B cell (primary cell): ENCODE data around the gene DUSP7.

Source experiments
- EZH2 ChIP-seq: IDR thresholded peaks from 2 replicates; pipeline ENCODE4 v1.6.1; 2012; ENCODE audit warnings: borderline replicate concordance, low read depth, mild to moderate bottlenecking, moderate library complexity, low read length; ENCODE audit not compliant: insufficient read depth, poor library complexity, severe bottlenecking
- TF ChIP-seq, protein P1 (sequence below): fragments of 200-600 bp; IDR thresholded peaks from one replicate; pipeline ENCODE4 v1.8.0; 2022; ENCODE audit warnings: antibody characterized with exemption, mild to moderate bottlenecking

DNA sequence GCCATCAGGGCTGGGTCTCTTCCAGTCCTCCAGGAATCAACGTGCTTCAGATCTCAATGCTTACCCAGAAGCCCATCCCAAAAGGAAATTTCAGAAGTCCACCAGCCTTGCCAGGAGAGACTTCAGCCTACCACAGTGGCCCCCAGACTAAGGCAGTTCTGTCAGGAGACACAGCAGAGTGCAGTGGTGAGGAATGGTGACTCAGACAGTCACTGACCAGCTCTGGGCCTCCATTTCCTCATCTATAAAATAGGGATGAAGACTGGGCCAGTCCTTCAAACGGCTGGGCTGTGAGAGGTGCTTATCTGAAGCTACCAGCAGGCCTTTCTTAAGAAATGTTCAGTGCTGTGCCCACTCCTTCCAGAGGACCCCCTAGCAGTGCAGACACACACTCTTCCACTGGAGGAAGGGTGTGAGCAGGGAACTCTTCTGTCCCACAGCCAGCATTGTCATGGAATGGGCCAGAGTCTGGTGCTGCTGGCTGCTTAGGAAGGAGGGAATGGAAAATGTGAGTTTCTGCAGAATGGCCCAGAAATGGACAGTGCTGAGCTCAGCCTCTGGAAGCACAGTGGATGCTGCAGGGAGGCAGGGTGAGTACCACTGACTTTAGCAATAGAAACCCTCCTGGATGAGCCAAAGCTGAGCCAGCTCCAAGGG is 41.6 kb upstream of the DUSP7 start:
- TF ChIP-seq EZH2, result no peak
- TF ChIP-seq, protein P1, sequence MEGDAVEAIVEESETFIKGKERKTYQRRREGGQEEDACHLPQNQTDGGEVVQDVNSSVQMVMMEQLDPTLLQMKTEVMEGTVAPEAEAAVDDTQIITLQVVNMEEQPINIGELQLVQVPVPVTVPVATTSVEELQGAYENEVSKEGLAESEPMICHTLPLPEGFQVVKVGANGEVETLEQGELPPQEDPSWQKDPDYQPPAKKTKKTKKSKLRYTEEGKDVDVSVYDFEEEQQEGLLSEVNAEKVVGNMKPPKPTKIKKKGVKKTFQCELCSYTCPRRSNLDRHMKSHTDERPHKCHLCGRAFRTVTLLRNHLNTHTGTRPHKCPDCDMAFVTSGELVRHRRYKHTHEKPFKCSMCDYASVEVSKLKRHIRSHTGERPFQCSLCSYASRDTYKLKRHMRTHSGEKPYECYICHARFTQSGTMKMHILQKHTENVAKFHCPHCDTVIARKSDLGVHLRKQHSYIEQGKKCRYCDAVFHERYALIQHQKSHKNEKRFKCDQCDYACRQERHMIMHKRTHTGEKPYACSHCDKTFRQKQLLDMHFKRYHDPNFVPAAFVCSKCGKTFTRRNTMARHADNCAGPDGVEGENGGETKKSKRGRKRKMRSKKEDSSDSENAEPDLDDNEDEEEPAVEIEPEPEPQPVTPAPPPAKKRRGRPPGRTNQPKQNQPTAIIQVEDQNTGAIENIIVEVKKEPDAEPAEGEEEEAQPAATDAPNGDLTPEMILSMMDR, result no peak
